DOHH2 (cell line): ENCODE measurements around the gene DNAI2.

Experiments used
- EZH2phosphoT487 ChIP-seq: fragments of 200-600 bp; sonication (generic); IDR thresholded peaks from 2 replicates; pipeline ENCODE4 v1.6.1; 2017; ENCODE audit warnings: borderline replicate concordance, mild to moderate bottlenecking, antibody characterized with exemption, low read length, moderate library complexity, mixed read lengths
- TF ChIP-seq, protein P1 (sequence below): fragments of 200-600 bp; sonication (generic); IDR thresholded peaks from one replicate; pipeline ENCODE4 v1.5.1; 2014; ENCODE audit warnings: antibody characterized with exemption, mild to moderate bottlenecking, low read depth, low read length; ENCODE audit not compliant: poor library complexity, severe bottlenecking

DNA sequence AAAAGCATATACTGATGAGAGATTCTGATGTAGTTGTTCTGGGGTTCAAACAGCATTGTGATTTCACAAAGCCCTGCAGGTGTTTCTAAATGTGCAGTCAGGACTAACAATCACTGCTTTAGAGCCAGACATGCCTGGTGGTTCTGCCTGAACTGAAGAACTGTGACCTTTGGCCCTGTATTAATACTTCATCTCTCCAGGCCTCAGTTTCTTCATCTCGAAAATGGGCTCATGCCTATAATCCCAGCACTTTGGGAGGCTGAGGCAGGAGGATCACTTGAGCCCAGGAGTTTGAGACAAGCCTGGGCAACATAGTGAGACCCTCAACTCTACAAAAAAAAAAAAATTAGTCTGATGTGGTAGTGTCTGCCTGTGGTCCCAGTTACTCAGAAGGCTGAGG is 3.9 kb downstream of the DNAI2 start:
- TF ChIP-seq, protein P1, sequence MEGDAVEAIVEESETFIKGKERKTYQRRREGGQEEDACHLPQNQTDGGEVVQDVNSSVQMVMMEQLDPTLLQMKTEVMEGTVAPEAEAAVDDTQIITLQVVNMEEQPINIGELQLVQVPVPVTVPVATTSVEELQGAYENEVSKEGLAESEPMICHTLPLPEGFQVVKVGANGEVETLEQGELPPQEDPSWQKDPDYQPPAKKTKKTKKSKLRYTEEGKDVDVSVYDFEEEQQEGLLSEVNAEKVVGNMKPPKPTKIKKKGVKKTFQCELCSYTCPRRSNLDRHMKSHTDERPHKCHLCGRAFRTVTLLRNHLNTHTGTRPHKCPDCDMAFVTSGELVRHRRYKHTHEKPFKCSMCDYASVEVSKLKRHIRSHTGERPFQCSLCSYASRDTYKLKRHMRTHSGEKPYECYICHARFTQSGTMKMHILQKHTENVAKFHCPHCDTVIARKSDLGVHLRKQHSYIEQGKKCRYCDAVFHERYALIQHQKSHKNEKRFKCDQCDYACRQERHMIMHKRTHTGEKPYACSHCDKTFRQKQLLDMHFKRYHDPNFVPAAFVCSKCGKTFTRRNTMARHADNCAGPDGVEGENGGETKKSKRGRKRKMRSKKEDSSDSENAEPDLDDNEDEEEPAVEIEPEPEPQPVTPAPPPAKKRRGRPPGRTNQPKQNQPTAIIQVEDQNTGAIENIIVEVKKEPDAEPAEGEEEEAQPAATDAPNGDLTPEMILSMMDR, result no peak
- TF ChIP-seq EZH2phosphoT487, result no peak
